ENCODE data around the gene KRT85.

KRT85 gene

GRCh38 chr12:52369211-52369610 lies 1.9 kb upstream of the KRT85 start:
- no peak for DNase-seq (ENCODE audit: low read depth in 2 of 3, low spot score in 1 of 3)

- no peak for DNase-seq (ENCODE audit: low read depth in 2 of 3, low spot score in 1 of 3)
Observed at GRCh38 chr12:52368508-52368907, 1.2 kb upstream of the KRT85 start.

GRCh38 chr12:52367876-52368275 lies 595 bp upstream of the KRT85 start:
- DNase-seq (ENCODE audit: low read depth in 2 of 3, low spot score in 1 of 3), result no peak

- DNase-seq (ENCODE audit: low read depth in 2 of 3, low spot score in 1 of 3), result no peak
Observed at GRCh38 chr12:52364901-52365489, 2.3 kb downstream of the KRT85 start.

GRCh38 chr12:52364061-52364460 lies 3.2 kb downstream of the KRT85 start:
- no peak for DNase-seq (ENCODE audit: low read depth in 2 of 3, low spot score in 1 of 3)

- no peak for DNase-seq (ENCODE audit: low read depth in 2 of 3, low spot score in 1 of 3)
Observed at GRCh38 chr12:52363111-52363679, 4.1 kb downstream of the KRT85 start.

- DNase-seq (ENCODE audit: low read depth in 2 of 3, low spot score in 1 of 3), result no peak
Observed at GRCh38 chr12:52362118-52362726, 5.1 kb downstream of the KRT85 start.

- DNase-seq (ENCODE audit: low read depth in 2 of 3, low spot score in 1 of 3), result no peak
Observed at GRCh38 chr12:52361553-52361952, 5.7 kb downstream of the KRT85 start.

- no peak for DNase-seq (ENCODE audit: low read depth in 2 of 3, low spot score in 1 of 3)
Observed at GRCh38 chr12:52360663-52361271, 6.5 kb downstream of the KRT85 start.

GRCh38 chr12:52360106-52360662 lies 7.1 kb downstream of the KRT85 start:
- no peak for DNase-seq (ENCODE audit: low read depth in 2 of 3, low spot score in 1 of 3)

- DNase-seq (ENCODE audit: low read depth in 2 of 3, low spot score in 1 of 3), result no peak
Observed at GRCh38 chr12:52359621-52360061, 7.6 kb downstream of the KRT85 start.

GRCh38 chr12:52358575-52359350 lies 8.5 kb downstream of the KRT85 start:
- no peak for DNase-seq (ENCODE audit: low read depth in 2 of 3, low spot score in 1 of 3)

GRCh38 chr12:52356762-52357580 lies 10.3 kb downstream of the KRT85 start:
- DNase-seq (ENCODE audit: low read depth in 2 of 3, low spot score in 1 of 3), result no peak

GRCh38 chr12:52356031-52356761 lies 11.1 kb downstream of the KRT85 start:
- no peak for DNase-seq (ENCODE audit: low read depth in 2 of 3, low spot score in 1 of 3)

GRCh38 chr12:52355176-52355575 lies 12.1 kb downstream of the KRT85 start:
- no peak for DNase-seq (ENCODE audit: low read depth in 2 of 3, low spot score in 1 of 3)

- no peak for DNase-seq (ENCODE audit: low read depth in 2 of 3, low spot score in 1 of 3)
Observed at GRCh38 chr12:52354200-52354599, 13.1 kb downstream of the KRT85 start.

- no peak for DNase-seq (ENCODE audit: low read depth in 2 of 3, low spot score in 1 of 3)
Observed at GRCh38 chr12:52353766-52354165, 13.5 kb downstream of the KRT85 start.

GRCh38 chr12:52352951-52353350 lies 14.3 kb downstream of the KRT85 start:
- DNase-seq (ENCODE audit: low read depth in 2 of 3, low spot score in 1 of 3), result no peak

- no peak for DNase-seq (ENCODE audit: low read depth in 2 of 3, low spot score in 1 of 3)
Observed at GRCh38 chr12:52351196-52352059, 15.9 kb downstream of the KRT85 start.

All from stimulated activated CD4-positive, alpha-beta T cell treated with anti-CD3 and anti-CD28 coated beads, Interleukin-12 subunit alpha, Interleukin-12 subunit beta, amount 100 ng/mL, for 48 hours (primary cell).